ENCODE measurements around the gene DCTD. TPM values are rescaled to one million over a fixed set of nuclear protein-coding genes. Genes with fewer than 3 reads are reported as not detected.

The DCTD gene
- total RNA-seq, 2 donors from 2014 or later, result 41.8 to 65.8 TPM

- intact Hi-C loops (cut with DNase I, micrococcal nuclease), result no loop called here
- no peak for ATAC-seq
- DNase-seq, result no peak
Measured at GRCh38 chr4:182897601-182898478, 19.3 kb downstream of the DCTD start.

DNA sequence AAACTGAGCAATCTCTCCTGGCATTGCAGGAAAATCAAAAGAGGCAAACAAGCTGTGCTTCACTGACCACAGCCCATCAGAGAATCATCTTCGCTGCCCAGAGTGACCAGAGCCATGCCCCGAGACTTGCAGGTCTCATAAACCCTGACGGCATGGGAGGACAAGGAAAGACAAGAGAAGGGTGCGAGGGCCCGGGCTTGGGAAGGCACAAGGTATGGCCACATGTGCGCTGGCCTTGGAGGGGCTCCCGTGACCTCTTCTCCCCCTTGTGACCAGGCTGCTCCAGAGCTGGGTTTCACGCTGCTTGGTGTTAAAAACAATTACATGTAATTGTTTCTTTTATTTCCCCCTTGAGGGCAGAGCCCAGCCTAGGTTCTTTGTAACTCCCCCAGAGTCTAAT, 20.8 kb downstream of the DCTD start:
- intact Hi-C loops (cut with DNase I, micrococcal nuclease), result no loop called here
- no peak for ATAC-seq

GRCh38 chr4:182895791-182896292, 21.3 kb downstream of the DCTD start:
- peak in 1 of 2 donors; percentile 26 for DNase-seq
- peak; percentile 91 for ATAC-seq
- intact Hi-C loops (cut with DNase I, micrococcal nuclease), result no loop called here

More for the DNA sequence above, 20.8 kb downstream of the DCTD start:
- no peak for DNase-seq

- DNase-seq (no peak), ATAC-seq (no peak)
- intact Hi-C loops (cut with DNase I, micrococcal nuclease), result no loop called here
Measured at GRCh38 chr4:182894681-182895275, 22.4 kb downstream of the DCTD start.

DNA sequence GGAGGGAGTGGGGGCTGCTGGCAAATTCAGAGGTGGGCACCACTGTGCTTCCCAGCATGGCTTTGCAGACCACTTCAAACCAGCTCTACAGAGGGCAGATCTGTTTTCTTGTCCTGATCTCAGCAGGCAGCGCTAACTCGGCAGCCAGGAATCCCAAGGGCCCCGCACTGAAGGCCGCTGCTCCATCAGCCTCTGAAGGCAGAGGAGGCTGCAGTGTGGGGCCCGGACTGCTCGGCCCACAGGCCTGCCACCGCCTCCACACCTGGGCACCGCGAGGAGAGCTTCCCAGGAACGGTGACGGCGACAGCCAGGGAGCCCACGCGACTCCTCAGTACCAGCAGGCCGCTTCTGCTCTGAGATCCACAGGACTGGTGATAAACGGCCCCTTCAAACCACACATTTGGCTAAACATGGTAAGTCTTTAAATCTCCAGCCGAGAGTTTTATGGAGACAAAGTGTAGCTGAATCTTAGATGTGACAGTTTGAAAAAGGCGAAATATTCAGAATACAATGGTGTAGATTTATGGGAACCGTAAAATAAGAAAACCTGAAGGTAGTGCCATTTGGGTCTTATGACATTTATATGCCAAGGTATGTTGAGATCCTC, 23.6 kb downstream of the DCTD start:
- no peak for ATAC-seq
- intact Hi-C loops (cut with DNase I, micrococcal nuclease), result no loop called here
- no peak for DNase-seq

GRCh38 chr4:182893047-182893446, 24.1 kb downstream of the DCTD start:
- no peak for ATAC-seq
- no peak for DNase-seq
- intact Hi-C loops (cut with DNase I, micrococcal nuclease), result no loop called here

DNA sequence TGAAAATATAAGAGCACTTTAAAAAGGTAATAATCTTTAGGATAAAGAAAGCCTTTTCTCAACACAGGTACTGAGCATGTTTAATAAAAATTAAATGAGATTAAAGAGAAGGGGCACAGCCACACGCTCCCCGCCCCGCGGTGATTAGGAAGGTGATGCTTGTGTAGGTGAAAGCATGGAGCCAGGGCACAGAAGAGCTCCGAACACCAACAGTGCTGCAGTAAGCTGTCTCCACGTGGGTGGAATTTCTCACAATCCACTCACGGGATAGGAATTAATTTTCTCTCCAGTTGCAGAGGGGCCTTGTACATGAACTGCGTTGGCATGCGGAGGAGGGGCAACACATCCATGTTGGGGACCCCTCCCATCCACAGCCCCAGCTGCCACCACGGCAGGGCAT, 27.0 kb downstream of the DCTD start:
- ATAC-seq (no peak), DNase-seq (no peak)
- intact Hi-C loops (cut with DNase I, micrococcal nuclease), result no loop called here

DNA sequence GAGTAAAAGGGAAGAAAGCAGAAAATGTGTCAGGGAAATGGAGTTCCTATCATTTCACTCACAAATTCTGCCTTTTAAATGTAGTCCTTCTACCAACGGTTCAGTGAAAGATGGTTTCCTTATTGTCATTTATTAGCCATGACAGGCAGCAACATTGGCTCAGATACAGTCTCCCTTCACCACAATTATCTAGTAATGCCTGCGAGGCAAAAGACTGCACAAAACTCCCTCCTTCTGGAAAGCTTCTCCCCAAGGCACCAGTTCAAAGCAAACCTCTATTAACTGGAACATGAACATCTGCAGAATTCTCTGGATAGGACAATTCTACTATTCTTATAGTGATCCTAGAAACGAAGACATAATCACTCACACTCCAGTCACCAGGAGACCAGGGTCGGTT, 28.3 kb downstream of the DCTD start:
- no peak for ATAC-seq
- DNase-seq, result no peak
- intact Hi-C loops (cut with DNase I, micrococcal nuclease), result no loop called here

DNA sequence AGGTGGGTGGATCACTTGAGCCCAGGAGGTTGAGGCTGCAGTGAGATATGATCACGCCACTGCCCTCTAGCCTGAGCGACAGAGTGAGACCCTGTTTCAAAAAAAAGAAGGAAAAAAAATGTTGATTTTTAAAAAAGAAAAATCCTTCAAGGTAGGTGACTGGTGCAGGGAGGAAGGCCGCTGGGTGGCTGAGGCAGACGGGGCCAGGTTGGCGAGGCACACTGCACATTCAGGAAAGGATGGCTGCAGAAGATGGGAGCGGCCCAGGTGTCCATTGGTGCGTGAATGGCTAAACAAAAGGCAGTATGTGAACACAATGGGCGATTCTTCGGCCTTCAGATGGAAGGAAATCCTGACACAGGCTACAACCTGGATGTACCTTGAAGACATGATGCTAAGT, 30.4 kb downstream of the DCTD start:
- no peak for DNase-seq
- ATAC-seq, result no peak
- intact Hi-C loops (cut with DNase I, micrococcal nuclease), result no loop called here

GRCh38 chr4:182886205-182886604, 31.0 kb downstream of the DCTD start:
- DNase-seq (no peak), ATAC-seq (no peak)
- intact Hi-C loops (cut with DNase I, micrococcal nuclease), result no loop called here

GRCh38 chr4:182885738-182886077, 31.5 kb downstream of the DCTD start:
- ATAC-seq (no peak), DNase-seq (no peak)
- intact Hi-C loops (cut with DNase I, micrococcal nuclease), result no loop called here

DNA sequence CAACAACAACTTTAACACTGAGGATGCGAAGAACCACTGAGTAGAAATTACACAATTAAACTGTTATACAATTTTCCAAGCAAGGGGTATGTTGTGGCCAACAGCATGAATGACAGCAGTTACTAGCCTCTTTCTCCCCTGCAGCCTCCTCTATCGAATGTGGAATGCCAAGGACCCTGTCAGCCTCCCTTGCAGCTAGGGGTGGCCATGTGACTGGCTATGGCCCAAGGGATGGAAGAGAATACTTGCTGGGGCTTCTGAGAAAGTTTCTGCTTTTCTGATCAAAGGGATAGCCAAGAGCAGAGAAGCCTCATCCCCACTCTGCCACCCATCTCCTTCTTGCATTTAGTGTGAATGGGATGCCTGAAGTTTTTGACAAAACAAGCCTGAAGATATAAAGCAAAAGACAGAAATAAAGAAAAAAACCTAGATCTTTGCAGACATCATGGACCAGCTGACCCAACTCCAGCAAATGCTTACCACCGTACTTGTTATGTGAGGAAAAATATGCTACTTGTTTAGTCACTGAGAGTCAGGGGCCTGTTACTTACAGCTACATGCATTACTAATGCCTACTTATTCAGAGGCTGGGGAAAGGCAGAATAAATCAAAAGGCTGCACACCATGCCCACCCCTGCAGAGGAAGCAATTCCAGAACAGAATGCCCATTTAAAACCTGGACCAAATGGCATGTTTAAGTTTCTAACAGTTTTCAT, 32.0 kb downstream of the DCTD start:
- intact Hi-C loops (cut with DNase I, micrococcal nuclease), result no loop called here
- DNase-seq, result no peak
- ATAC-seq, result no peak

GRCh38 chr4:182884040-182884439, 33.1 kb downstream of the DCTD start:
- DNase-seq, result no peak
- no peak for ATAC-seq
- intact Hi-C loops (cut with DNase I, micrococcal nuclease), result no loop called here

- DNase-seq, result no peak
- intact Hi-C loops (cut with DNase I, micrococcal nuclease), result no loop called here
- no peak for ATAC-seq
Measured at GRCh38 chr4:182883351-182883750, 33.8 kb downstream of the DCTD start.

DNA sequence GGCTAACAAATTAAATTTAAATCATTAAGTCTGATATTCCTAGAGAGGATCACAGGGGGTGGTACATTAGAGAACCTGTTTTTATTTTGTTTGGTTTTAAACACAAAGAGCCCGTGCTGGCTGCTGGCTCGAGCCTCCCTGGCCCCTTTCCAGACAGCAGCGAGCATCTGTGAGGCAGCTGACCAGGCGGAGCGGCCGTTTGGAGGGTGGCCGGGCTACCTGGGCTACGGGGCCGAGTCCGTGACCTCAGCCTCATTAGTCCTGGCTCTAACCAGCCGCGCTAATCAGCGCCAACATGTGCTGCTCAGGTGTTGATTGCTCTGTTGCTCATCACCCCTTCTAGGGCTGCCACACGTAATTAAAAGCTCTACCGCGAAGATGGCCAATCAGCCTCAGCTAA, 35.3 kb downstream of the DCTD start:
- DNase-seq, result no peak
- no peak for ATAC-seq
- intact Hi-C loops (cut with DNase I, micrococcal nuclease), result no loop called here

- intact Hi-C loops (cut with DNase I, micrococcal nuclease), result no loop called here
- DNase-seq (peak; percentile 19 to 38), ATAC-seq (no peak)
Measured at GRCh38 chr4:182880387-182881356, 36.5 kb downstream of the DCTD start.

- ATAC-seq (no peak), DNase-seq (no peak)
- intact Hi-C loops (cut with DNase I, micrococcal nuclease), result no loop called here
Measured at GRCh38 chr4:182879913-182880312, 37.3 kb downstream of the DCTD start.
